Neural cell (in vitro differentiated cells): ENCODE data around the gene MTHFD1.

Experiments
- CTCF ChIP-seq: fragments of 450-650 bp; IDR thresholded peaks from 2 replicates; pipeline ENCODE4 v1.5.1; 2014; ENCODE audit warnings: antibody characterized with exemption, mild to moderate bottlenecking, moderate library complexity; ENCODE audit not compliant: poor library complexity, severe bottlenecking
- EP300 ChIP-seq: fragments of 450-650 bp; conservative IDR thresholded peaks from 2 replicates; pipeline ENCODE4 v1.6.1; 2014; ENCODE audit warnings: antibody characterized with exemption, mild to moderate bottlenecking, moderate library complexity; ENCODE audit not compliant: poor library complexity, severe bottlenecking
- EZH2 ChIP-seq: fragments of 200-600, 300-800 bp; shearing (Covaris generic), sonication (generic); IDR thresholded peaks from 2 replicates; pipeline ENCODE4 v1.6.1; 2014; ENCODE audit warnings: antibody characterized with exemption, low read length, borderline replicate concordance, mild to moderate bottlenecking; ENCODE audit not compliant: insufficient read depth, poor library complexity, severe bottlenecking
- POLR2AphosphoS5 ChIP-seq: IDR thresholded peaks from 2 replicates; pipeline ENCODE4 v1.6.1; 2012
- RAD21 ChIP-seq: fragments of 450-650 bp; conservative IDR thresholded peaks from 2 replicates; pipeline ENCODE4 v1.6.1; 2014; ENCODE audit warnings: antibody characterized with exemption, mild to moderate bottlenecking, moderate library complexity
- SMC3 ChIP-seq: fragments of 450-650 bp; conservative IDR thresholded peaks from 2 replicates; pipeline ENCODE4 v1.6.1; 2014; ENCODE audit warnings: antibody characterized with exemption, mild to moderate bottlenecking, moderate library complexity; ENCODE audit not compliant: poor library complexity
- TAF1 ChIP-seq: IDR thresholded peaks from 2 replicates; pipeline ENCODE4 v1.6.1; 2012; ENCODE audit warnings: low read depth

- TF ChIP-seq CTCF, result no peak
- TF ChIP-seq TAF1, result no peak
- TF ChIP-seq SMC3, result no peak
- no peak for TF ChIP-seq EZH2
- TF ChIP-seq POLR2AphosphoS5, result no peak
- TF ChIP-seq EP300, result no peak
- no peak for TF ChIP-seq RAD21
These were observed 75.0 kb downstream of the MTHFD1 start for GRCh38 chr14:64463195-64463594.
